GDM1 (cell line): ENCODE data around the gene HSPA6.
"Not testable (repeated sequence)": the region's sequence is repeated elsewhere in the genome, so short reads cannot be mapped to it uniquely, and the experiment has no call there.

Experiments
- DNase-seq: peaks from one replicate; lab custom pipeline; 2025; lab: John Stamatoyannopoulos, UW

The HSPA6 gene

DNA sequence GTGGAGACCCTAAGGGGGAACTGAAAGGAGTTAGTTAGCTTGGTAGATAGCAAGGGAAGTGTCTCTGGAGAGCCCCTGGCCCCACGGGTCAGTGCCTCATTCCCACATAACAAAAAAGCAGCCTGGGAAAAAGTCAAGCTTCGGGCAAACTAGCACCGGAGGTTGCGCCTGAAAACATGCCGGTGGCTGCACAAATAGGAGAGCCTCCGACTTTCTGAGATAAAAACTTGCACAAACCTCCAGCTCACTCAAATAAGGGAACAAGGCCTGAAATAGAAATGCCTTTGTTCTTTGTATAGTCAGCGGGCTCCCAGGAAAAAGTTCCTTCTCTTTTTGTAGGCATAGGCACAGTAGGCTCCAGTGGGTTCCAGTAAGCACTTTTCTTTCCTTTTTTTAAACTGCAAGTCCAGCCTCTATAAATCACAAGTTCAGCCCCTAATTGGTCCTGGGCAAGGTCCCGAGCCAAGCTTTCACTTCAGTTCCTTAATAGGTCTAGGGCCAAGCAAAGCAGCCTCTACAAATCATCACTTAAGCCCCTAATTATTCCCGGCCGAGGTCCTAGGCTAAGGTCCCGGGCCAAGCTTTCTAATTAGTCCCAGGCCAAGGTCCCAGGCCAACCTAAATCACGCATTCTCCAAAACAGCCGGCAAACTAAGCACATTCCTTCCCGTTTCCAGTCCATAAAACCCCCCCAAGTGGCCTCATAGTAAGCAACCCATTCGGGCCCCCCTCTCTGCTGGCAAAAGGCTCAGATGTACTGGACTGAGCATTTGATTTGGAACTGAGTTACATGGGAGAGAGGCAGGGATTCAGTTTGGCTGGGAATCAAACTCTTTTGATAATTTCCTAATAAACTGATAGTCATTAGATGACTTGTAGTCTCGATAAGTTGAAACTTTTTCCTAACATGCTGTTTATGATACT lies 8.6 kb downstream of the HSPA6 start:
- DNase-seq, result not testable (repeated sequence)

DNA sequence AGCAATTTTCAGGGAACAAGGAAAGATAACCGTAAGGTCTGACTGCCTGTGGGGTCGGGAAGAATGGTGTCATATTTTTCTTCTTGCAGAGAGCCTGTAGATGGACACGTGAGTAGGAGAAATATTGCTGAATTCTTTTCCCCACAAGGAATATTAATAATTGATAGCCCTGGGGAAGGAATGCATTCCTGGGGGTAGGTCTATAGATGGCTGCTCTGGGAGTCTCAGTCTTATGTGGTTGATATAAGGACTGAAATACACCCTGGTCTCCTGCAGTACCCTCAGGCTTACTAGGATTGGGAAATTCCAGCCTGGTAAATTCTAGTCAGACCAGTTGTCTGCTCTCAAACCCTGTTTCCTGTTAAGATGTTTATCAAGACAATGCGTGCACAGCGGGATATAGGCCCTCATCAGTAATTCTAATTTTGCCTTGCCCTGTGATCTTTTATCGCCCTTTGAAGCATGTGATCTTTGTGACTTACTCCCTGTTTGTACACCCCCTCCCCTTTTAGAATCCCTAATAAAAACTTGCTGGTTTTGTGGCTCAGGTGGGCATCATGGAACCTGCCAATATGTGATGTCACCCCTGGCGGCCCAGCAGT lies 12.8 kb downstream of the HSPA6 start:
- DNase-seq, result not testable (repeated sequence)

DNA sequence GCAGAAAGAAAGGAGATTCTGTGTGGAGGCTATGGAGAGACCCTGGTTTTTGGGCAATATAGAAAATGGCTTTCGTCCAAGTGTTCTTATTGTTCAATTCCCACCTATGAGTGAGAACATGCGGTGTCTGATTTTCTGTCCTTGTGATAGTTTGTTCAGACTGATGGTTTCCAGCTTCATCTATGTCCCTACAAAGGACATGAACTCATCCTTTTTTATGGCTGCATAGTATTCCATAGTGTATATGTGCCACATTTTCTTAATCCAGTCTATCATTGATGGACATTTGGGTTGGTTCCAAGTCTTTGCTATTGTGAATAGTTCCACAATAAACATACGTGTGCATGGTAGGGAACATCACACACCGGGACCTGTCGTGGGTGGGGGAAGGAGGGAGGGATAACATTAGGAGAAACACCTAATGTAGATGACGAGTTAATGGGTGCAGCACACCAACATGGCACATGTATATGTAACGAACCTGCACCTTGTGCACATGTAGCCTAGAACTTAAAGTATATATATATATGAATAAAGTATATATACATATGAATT lies 14.7 kb downstream of the HSPA6 start:
- DNase-seq, result not testable (repeated sequence)

DNA sequence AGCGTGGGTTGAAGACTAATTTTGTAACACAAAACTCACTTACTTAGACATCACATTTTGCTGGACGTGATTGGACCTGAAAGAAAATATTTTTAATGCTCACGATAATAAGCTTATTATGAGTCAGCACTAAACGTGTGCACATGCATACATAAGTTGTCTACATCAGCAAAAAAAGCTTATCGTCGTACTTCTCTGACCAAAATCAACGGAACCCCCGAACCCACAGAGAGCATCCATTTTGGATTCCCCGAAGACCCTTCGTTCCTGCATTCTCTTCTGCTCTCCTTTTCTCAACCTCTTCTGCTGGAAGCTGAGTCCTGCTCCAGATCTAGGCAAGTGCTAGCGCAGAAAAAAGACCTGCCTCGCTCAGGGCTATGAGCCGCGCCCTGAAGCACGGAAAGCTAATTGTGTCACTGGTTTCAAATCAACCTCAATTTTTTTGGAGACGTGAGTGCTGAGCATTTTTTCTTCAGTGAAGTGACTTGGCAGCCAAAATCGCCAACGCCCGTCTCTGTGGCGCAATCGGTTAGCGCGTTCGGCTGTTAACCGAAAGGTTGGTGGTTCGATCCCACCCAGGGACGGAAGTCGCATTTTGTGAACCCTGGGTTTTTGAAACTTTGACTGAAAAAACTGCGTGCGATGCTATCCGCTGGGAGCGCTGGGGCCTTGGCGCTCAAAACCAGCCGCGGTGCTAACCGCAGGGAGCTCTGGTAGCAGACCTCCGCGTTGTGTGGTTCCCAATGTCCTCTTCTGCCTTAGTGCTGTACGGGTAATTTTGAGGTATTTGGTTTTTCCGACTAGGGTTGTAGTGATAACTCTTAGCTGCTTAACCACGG lies 15.6 kb downstream of the HSPA6 start:
- peak; percentile 70 for DNase-seq

DNA sequence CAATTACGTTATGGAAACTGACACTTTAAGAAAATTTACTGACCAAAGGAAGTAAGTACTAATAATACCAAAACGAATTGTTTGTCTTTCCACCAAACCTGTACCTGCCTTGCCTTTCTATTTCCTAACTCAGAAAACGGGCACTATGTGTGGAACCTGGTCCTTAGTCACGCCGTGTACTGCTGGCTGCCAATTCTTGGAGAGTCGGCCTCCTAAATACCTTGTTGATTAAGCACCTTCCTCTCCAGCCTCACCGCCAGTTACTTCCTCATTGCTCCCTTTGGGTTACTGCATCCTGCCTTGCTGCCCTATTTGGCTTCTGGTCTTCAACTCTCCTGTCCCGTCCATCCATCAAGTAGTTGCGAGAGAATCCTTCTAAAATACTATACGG lies 16.2 kb downstream of the HSPA6 start:
- not testable (repeated sequence) for DNase-seq

DNA sequence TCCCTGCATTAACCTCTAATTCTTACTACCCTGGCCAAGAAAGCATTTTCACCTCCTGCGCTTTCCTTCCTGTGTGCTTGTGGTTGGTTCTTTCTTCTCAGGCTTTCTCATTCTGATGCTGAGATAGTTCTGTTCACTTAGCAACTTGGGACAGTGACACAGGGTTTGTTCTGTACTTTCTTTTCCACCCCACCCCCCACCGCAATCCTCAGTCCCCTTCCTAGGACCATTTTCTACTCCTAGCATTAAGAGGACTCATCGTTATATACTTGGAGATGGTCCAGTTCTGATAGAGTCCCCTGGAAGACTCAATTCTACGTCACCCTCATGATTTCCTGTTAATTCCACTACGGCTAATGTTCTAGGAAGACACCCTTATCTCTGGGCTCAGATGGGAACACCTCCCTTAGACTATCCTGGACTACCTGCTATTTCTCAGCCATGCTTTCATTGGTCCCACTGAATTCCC lies 17.8 kb downstream of the HSPA6 start:
- DNase-seq, result not testable (repeated sequence)

DNA sequence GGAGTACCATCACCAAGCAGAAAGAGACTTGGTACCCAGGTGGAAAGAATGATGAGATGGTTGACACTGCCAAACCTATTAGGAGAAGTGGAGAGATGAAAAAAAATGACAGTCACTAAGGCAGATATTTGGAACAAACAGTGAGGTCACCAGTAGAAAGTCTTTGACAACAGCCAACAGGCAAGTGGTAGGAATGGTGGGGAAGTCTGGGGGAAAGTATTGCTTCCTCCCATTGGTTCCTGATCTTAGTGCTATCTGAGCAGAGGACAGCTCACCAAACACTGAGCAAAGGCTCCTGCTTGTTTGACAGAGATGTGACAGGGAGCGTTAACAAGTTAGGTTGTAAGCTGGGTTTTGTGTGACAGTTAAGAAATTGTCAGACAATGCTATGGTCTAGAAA lies 18.8 kb downstream of the HSPA6 start:
- DNase-seq, result not testable (repeated sequence)

DNA sequence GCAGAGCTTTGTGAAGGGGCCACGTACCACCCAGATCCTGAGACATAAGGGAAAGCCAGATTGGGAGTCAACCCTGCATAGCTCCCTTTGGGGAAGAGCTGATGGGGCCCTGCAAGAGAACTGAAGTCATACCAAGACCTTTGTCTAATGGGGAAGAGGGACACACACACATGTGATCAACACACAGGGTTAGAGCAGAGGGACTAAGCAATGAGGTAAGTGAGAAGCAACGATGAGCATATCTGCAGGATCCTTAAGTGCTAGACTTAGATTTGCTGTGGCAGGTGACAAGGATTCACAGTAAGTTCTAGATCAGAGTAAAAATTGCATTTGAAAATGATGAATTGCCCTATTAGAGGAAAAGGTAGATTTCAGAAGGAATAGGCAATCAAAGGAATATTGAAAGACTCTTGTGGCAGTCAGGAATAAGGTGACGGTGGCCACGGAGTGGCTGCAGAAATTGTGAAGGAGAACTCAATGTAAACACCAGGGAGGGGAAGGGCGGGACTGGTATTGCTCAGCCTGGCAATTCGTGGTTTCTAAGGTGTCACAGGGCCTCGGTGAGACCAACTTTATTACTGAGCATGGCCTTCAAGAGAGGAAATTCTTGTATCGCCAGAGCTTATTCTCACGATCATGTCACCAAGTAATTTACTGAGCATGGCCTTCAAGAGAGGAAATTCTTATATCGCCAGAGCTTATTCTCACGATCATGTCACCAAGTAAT lies 20.8 kb downstream of the HSPA6 start:
- DNase-seq, result not testable (repeated sequence)

DNA sequence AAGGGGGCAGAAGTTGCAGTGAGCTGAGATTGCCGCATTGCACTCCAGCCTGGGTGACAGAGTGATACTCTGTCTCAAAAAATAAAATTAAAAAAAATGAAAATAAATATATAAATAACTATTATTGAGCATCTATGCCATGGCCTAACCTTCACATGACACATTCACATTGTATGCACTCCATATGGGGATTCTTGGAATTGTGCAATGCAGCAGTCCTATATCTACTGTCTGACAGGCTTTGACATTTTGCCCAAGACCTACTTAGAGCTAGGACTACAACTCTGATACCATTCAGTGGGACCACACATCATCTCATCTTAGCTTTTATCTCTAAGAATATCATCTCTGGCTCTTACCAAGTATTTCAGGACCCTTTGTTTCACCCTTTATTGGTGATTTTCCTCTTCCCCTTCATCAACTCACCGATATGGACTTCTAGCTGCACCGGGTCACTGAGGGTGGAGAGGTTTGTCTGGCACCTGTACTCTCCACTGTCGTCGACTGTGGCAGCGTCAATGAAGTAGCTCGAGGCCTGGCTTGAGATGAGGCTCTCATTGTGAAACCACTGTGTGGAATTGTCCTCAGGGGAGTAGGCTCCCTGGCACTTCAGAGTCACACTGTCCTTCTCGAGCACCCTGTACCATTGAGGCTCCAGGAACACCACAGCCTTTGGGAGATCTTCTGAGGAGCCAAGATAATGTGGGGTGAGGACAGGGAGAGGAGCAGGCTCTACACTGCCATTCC lies 23.8 kb downstream of the HSPA6 start:
- DNase-seq, result not testable (repeated sequence)

DNA sequence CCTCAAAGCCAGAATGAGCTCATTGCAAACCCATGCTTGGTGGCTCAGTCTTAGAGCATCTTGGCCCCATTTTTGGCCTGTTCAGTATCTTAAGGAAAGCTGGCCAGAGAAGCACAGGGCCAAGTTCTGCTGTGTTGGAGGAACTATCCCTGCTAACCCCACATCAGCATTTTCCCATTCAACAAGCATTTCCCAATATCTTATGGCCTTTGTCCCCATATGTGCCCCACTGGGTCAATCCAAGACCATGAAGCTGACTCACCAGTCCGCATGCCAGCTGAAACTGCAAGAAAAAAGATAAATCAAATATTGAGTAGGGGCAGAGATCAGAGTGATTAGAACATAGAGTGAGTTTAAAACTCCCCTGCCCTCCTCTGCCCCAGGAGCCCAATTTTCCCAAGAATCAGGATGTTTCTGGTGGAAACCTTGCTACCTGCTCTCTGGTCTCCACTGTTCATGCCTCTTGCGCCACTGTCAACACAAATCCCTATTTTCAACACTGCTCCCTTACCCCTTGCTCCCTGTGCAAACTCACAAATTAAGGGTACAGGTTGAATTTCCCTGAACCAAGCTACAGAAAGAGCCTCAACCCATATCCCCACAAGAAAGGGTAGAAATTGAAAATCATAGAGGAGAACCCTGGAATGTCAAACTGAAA lies 24.5 kb downstream of the HSPA6 start:
- not testable (repeated sequence) for DNase-seq

DNA sequence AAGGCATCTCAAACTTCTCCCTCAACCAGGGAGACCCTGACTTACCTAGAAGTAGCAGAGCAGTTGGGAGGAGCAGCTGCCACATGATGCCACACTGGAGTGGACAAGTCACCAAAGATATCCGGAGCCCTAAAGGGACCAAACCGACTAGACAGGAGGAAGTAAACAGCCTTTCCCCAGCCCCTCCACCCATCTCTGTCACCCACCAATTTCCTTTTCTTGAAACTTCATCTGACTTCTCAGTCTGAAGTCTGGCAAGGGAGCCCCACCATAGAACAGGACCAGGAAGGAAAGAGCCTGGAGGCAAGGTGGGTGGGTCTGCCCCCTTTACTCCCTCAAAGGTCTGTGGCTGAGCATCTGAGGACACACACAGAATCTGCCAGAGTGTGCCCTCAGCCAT lies 25.3 kb downstream of the HSPA6 start, which contains the start of gene FCGR3A:
Gene FCGR3A (minus strand): TSS at position 167 of the 400 bp plus-strand sequence. CDS start 82 bp downstream, at position 85.
- DNase-seq, result no peak

DNA sequence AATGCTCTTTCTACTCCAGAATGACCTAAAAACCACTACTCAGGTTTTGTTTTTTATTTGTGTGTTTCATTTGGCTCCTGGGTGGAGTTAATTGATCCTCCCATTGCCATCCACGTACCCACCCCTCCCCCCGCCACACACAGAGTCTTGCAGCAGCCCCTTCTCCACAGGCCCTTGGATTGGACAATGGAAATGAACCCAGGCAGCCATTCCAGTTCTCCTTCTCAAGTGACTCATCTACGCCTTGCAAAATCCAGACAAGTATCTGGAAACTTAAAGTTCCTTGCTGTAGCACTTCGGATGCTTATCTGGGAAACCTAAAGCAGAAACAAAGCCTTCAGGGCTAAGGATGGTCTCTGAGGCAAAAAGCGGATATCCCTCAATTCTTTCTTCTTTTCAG lies 26.6 kb downstream of the HSPA6 start:
- not testable (repeated sequence) for DNase-seq

DNA sequence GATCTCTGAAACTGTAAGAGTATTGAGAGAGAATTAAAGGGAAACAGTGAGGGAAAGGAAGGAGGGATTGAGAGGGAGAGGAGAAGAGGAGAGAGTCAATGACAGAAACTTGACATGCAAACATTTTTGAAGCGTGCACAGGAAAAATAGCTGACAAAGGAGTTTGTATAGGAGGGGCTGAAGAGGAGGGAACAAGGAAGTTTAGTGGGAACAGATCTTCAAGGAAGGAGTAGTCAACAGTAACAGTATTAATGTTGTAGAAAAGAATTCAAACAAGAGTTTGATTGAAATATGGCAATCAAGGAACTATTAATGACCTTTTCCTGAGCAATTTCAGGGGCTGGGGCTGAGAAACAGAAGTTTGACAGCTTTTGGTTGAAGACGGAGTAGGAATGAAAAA lies 29.3 kb downstream of the HSPA6 start:
- not testable (repeated sequence) for DNase-seq

DNA sequence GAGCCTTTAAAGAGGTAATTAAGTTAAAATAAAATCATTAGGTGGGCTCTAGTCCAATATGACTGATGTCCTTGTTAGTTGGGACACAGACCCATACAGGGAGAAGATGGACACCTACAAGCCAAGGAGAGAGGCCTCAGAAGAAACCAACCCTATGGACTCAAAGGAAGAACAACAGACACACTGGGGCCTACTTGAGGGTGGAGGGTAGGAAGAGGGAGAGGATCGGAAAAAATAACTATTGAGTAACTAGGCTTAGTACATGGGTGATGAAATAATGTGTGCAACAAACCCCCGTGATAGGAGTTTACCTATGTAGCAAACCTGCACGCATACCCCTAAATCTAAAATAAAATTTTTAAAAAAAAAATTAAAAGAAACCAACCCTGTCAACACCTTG lies 30.0 kb downstream of the HSPA6 start:
- DNase-seq, result not testable (repeated sequence)

DNA sequence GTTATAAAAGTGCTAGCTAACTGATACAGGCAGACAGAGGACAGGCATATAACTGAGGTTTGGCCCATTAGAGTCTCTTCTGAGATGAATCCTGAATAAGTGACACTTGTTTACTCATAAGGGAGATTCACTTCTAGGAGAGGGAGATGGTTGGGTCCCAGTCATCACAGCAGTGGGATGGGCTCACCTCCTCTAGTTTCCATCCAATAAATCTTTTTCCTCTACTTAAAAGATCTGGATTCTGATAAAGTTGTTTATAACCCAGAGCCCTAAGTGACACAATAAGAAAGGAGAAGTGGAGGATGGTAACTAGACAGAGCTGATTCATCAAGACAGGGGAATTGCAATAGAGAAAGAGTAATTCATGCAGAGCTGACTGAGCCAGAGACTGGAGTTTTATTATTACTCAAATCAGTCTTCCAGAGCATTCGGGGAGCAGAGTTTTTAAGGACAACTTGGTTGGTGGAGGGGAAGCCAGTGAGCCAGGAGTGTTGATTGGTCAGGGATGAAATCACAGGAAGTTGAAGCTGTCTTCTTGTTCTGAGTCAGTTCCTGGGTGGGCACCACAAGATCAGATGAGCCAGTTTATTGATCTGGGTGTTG lies 30.6 kb downstream of the HSPA6 start:
- not testable (repeated sequence) for DNase-seq

DNA sequence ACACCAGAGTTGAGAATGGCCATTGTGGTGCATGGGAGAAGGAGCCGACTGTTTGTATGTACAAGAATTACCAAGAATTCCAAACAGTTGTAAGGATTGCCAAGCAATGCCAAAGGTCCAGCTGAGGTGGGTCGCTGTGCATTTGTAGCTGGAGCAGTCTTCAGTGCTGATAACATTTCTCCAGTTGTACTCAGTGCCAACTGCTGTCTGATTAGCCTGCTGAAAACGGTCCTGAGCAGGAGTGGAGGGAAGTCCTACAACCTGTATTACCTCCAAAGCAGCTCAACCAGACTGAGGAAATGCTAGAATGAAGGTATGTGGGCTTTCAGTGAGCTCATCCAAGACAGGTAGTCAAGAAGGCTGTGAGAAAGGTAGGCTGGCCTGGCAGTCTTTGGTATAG lies 31.8 kb downstream of the HSPA6 start:
- not testable (repeated sequence) for DNase-seq

DNA sequence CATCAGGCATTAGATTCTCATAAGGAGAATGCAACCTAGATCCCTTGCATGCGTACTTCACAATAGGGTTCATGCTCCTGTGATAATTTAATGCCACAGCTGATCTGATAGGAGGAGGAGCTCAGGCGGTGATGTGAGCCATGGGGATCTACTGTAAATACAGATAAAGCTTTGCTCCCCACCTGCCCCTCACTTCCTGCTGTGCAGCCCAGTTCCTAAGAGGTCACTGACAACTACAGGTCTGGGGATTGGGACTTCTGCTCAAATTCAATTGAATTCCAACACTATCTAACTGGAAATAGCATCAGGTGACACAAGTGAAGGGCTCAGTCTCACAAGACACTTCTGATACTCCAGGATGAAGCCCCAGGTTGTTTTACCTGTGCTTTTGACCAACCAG lies 32.6 kb downstream of the HSPA6 start:
- DNase-seq, result not testable (repeated sequence)

DNA sequence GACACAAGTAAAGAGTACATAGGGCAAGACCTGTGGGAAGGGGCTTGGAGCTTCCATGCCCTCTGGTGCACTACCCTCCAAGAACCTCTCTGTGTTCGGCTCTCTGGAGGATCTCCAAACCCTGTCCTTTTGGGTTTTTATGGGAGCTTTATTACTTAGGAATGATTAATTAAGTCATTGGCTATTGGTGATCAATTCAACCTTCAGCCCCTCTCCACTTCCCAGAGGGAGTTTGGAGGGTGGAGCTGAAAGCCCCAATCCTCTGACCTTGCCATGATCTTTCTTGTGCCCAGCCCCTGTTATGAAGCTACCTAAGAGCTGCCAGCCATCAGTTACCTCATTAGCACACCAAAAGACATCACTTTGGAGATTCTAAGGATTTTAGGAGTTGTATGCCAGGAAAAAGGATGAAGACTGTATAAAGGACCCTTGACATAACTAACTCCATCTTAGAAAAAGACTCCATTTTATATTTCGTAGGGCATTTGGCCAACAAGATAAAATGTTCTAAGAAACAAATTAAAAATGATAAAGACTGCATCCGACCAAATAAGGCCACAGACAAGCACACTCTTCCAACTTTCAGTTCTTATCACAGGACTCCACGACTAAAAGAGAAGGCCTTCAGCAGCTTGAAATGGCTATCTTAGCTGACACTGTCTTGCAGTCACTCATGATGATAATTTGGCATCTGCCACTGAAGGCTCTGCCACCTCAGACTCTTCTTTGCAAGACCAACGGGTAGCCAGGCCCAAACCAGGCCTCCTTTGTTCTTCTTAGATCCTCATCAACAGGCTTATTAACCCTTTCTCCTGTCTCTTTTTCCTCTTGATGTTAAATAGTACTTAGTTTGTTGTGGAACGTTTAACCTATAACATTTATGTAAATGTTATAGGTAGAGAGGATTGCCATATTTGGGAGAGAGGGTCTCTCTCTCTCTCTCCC lies 33.4 kb downstream of the HSPA6 start:
- DNase-seq, result not testable (repeated sequence)
